GM21528 (cell line): ENCODE results near the gene NOS1AP.

ENCODE experiments used
- ATAC-seq: cut with Tn5 transposase; IDR thresholded peaks from one replicate; pipeline ENCODE4 v1.9.1; 2021; ENCODE audit warnings: mild to moderate bottlenecking, moderate library complexity; ENCODE audit not compliant: unreplicated experiment, low FRiP score

The NOS1AP gene

GRCh38 chr1:162087111-162087510 lies 17.6 kb downstream of the NOS1AP start:
- no peak for ATAC-seq

GRCh38 chr1:162087574-162087973 lies 18.1 kb downstream of the NOS1AP start:
- no peak for ATAC-seq

GRCh38 chr1:162088281-162088969 lies 18.9 kb downstream of the NOS1AP start:
- no peak for ATAC-seq

GRCh38 chr1:162089748-162090147 lies 20.3 kb downstream of the NOS1AP start:
- ATAC-seq: no peak

- no peak for ATAC-seq
These were observed 20.9 kb downstream of the NOS1AP start for GRCh38 chr1:162090378-162090777.

- no peak for ATAC-seq
These were observed 22.4 kb downstream of the NOS1AP start for GRCh38 chr1:162091681-162092524.

GRCh38 chr1:162093095-162093494 lies 23.6 kb downstream of the NOS1AP start:
- ATAC-seq: no peak

GRCh38 chr1:162094271-162094670 lies 24.8 kb downstream of the NOS1AP start:
- no peak for ATAC-seq

- ATAC-seq: no peak
These were observed 25.2 kb downstream of the NOS1AP start for GRCh38 chr1:162094723-162095122.

GRCh38 chr1:162107911-162108310 lies 38.4 kb downstream of the NOS1AP start:
- no peak for ATAC-seq

GRCh38 chr1:162108426-162108825 lies 38.9 kb downstream of the NOS1AP start:
- no peak for ATAC-seq

GRCh38 chr1:162110910-162111309 lies 41.4 kb downstream of the NOS1AP start:
- no peak for ATAC-seq

GRCh38 chr1:162111572-162111971 lies 42.1 kb downstream of the NOS1AP start:
- no peak for ATAC-seq

- ATAC-seq: no peak
These were observed 43.9 kb downstream of the NOS1AP start for GRCh38 chr1:162113419-162113818.

- no peak for ATAC-seq
These were observed 47.7 kb downstream of the NOS1AP start for GRCh38 chr1:162117039-162117774.

- ATAC-seq: no peak
These were observed 48.6 kb downstream of the NOS1AP start for GRCh38 chr1:162118063-162118462.

- ATAC-seq: no peak
These were observed 59.3 kb downstream of the NOS1AP start for GRCh38 chr1:162128693-162129356.

- no peak for ATAC-seq
These were observed 60.8 kb downstream of the NOS1AP start for GRCh38 chr1:162130308-162130707.

GRCh38 chr1:162131400-162132321 lies 62.2 kb downstream of the NOS1AP start:
- no peak for ATAC-seq

- ATAC-seq: no peak
These were observed 64.1 kb downstream of the NOS1AP start for GRCh38 chr1:162133566-162133965.
